Caco-2 (cell line): ENCODE results near the gene DBR1. TPM values are rescaled to one million over a fixed set of nuclear protein-coding genes. Genes with fewer than 3 reads are reported as not detected.

Experiments used
- BruUV-seq: library from RNA; stranded (reverse); fragments of 400-500 nt; replicated peaks from 2 replicates; lab custom pipeline; 2021; lab: Mats Ljungman, UMichigan
- CTCF ChIA-PET: fragments of 300-600 bp; sonication (Branson Sonifier 250); formaldehyde crosslinking; loops from one replicate; lab custom pipeline; 2022; ENCODE audit warnings: antibody characterized with exemption; lab: Charles Lee
- POLR2A ChIA-PET: fragments of 300-600 bp; sonication (Branson Sonifier 250); formaldehyde crosslinking; loops from one replicate; lab custom pipeline; 2022; ENCODE audit warnings: antibody characterized with exemption; lab: Charles Lee
- DNase-seq, 2 experiments: peaks; one replicate each; pipeline versions ENCODE4 v3.0.0 to v3.0.0-alpha.2; 2020 to 2022
- H3K27me3 ChIP-seq: replicated peaks from 2 replicates; pipeline ENCODE4 v1.6.0; 2011; ENCODE audit warnings: low read length; ENCODE audit not compliant: control insufficient read depth, insufficient read depth
- H3K36me3 ChIP-seq: 2 replicates; pipeline ENCODE4 v1.5.1; 2011; ENCODE audit warnings: low read length; ENCODE audit not compliant: control insufficient read depth, insufficient read depth
- H3K4me1 ChIP-seq: fragments of 250-450 bp; sonication (Bioruptor Pico); 2 replicates; pipeline ENCODE4 v1.5.1; 2020; ENCODE audit warnings: mild to moderate bottlenecking
- H3K4me3 ChIP-seq: 2 replicates; pipeline ENCODE4 v1.5.1; 2011; ENCODE audit warnings: low read depth, mild to moderate bottlenecking, control low read depth, low read length
- H3K9me3 ChIP-seq: fragments of 250-450 bp; sonication (Bioruptor Pico); 2 replicates; pipeline ENCODE4 v1.5.1; 2020; ENCODE audit warnings: mild to moderate bottlenecking, moderate library complexity
- H3K27ac Mint-ChIP-seq: one replicate; pipeline ENCODE4 v1.8.0; 2022; ENCODE audit warnings: mixed read lengths; ENCODE audit not compliant: unreplicated experiment
- H3K27me3 Mint-ChIP-seq: one replicate; pipeline ENCODE4 v1.8.0; 2022; ENCODE audit warnings: mixed read lengths; ENCODE audit not compliant: insufficient read depth, unreplicated experiment
- H3K36me3 Mint-ChIP-seq: one replicate; pipeline ENCODE4 v1.8.0; 2022; ENCODE audit warnings: mild to moderate bottlenecking, mixed read lengths; ENCODE audit not compliant: insufficient read depth, unreplicated experiment
- H3K4me1 Mint-ChIP-seq: one replicate; pipeline ENCODE4 v1.8.0; 2022; ENCODE audit warnings: low read depth, mixed read lengths; ENCODE audit not compliant: unreplicated experiment
- H3K4me3 Mint-ChIP-seq: one replicate; pipeline ENCODE4 v1.8.0; 2022; ENCODE audit warnings: mild to moderate bottlenecking, moderate library complexity, mixed read lengths; ENCODE audit not compliant: unreplicated experiment
- H3K9me3 Mint-ChIP-seq: one replicate; pipeline ENCODE4 v1.8.0; 2022; ENCODE audit warnings: mixed read lengths; ENCODE audit not compliant: unreplicated experiment
- CTCF ChIP-seq, 2 experiments: fragments of 200-600 bp in 1 of 2; IDR thresholded peaks; 1 replicate in 1 of 2; 2 replicates in 1 of 2; pipeline versions ENCODE4 v1.5.1 to v1.8.0; 2011 to 2022; ENCODE audit warnings: antibody characterized with exemption in 1 of 2, control low read depth in 1 of 2, inconsistent platforms in 1 of 2, low read depth in 1 of 2, low read length in 1 of 2, mild to moderate bottlenecking in 1 of 2, moderate library complexity in 1 of 2; ENCODE audit not compliant: insufficient read depth in 1 of 2, severe bottlenecking in 1 of 2, unreplicated experiment in 1 of 2
- intact Hi-C: fragments of 100-400 bp; cut with micrococcal nuclease; formaldehyde crosslinking; loops from one replicate; pipeline ENCODE4 v1.10.0; 2022; ENCODE audit not compliant: unreplicated experiment
- total RNA-seq: library from RNA; stranded (reverse); gene quantifications from 2 replicates; pipeline ENCODE4 v1.2.3, GENCODE V29; 2022

DBR1 gene
- total RNA-seq, 1 experiment from 2014 or later: 16.9 TPM

- Mint-ChIP-seq H3K36me3 (no peaks in the 10 kb centered on the region), H3K4me1 (peaks cover 4% of the 10 kb centered on the region)
- CTCF ChIA-PET: interaction anchor here (0.8 kb wide), 1 partner anchor 38 kb away, joined by 3 read pairs; no protein-coding TSS in a partner anchor
These were observed 38.9 kb downstream of the DBR1 start for GRCh38 chr3:138135833-138136194.

GRCh38 chr3:138135146-138135832 is 39.4 kb downstream of the DBR1 start:
- CTCF ChIA-PET: interaction anchor here (0.8 kb wide), 1 partner anchor 39 kb away, joined by 3 read pairs; no protein-coding TSS in a partner anchor
- H3K9me3 ChIP-seq: no peaks in the 10 kb centered on the region
- BruUV-seq: no TSS peak
- intact Hi-C loops: no loop called here
- no peaks in the 10 kb centered on the region for H3K36me3 Mint-ChIP-seq
- H3K9me3 Mint-ChIP-seq: no peaks in the 10 kb centered on the region
- H3K4me3 ChIP-seq: no peak overlapping the region
- no peaks in the 10 kb centered on the region for H3K36me3 ChIP-seq
- POLR2A ChIA-PET: no interaction called here
- H3K27me3 Mint-ChIP-seq: no peaks in the 10 kb centered on the region
- no peak overlapping the region for H3K27ac Mint-ChIP-seq
- DNase-seq: no peak
- H3K4me1 Mint-ChIP-seq: no peaks in the 10 kb centered on the region
- H3K4me1 ChIP-seq: 0 out of 2 replicates have a peak, but pooled peaks cover 3% of the 10 kb centered on the region
- no peaks in the 10 kb centered on the region; the same call in none of the 2 replicates for H3K27me3 ChIP-seq
- TF ChIP-seq CTCF (IDR thresholded peaks at IDR 0.05; ENCODE audit: insufficient read depth in 1 of 2, low read depth in 1 of 2, low read length in 1 of 2, severe bottlenecking in 1 of 2, unreplicated experiment in 1 of 2): no peak
- no peak overlapping the region for H3K4me3 Mint-ChIP-seq

More at GRCh38 chr3:138135833-138136194, 38.9 kb downstream of the DBR1 start:
- no peak overlapping the region for H3K4me3 ChIP-seq
- POLR2A ChIA-PET: no interaction called here
- 0 out of 2 replicates have a peak, but pooled peaks cover 3% of the 10 kb centered on the region for H3K4me1 ChIP-seq
- no peak for TF ChIP-seq CTCF (IDR thresholded peaks at IDR 0.05; ENCODE audit: insufficient read depth in 1 of 2, low read depth in 1 of 2, low read length in 1 of 2, severe bottlenecking in 1 of 2, unreplicated experiment in 1 of 2)
- no peaks in the 10 kb centered on the region; the same call in none of the 2 replicates for H3K27me3 ChIP-seq
- H3K36me3 ChIP-seq: no peaks in the 10 kb centered on the region
- no peaks in the 10 kb centered on the region for H3K9me3 Mint-ChIP-seq
- H3K4me3 Mint-ChIP-seq: no peak overlapping the region
- H3K27ac Mint-ChIP-seq: no peak overlapping the region
- no peaks in the 10 kb centered on the region for H3K27me3 Mint-ChIP-seq
- BruUV-seq: no TSS peak
- DNase-seq: no peak
- intact Hi-C loops: no loop called here
- H3K9me3 ChIP-seq: no peaks in the 10 kb centered on the region

GRCh38 chr3:138132239-138132638 is 42.5 kb downstream of the DBR1 start, which contains the start of gene A4GNT:
A4GNT (minus strand) TSS chr3:138132390; CDS start chr3:138131256, 1,134 bp downstream.
- ChIA-PET CTCF (no interaction called here), POLR2A (no interaction called here)
- Histone ChIP-seq H3K4me1 (0 out of 2 replicates have a peak, but pooled peaks cover 3% of the 10 kb centered on the region), H3K36me3 (no peaks in the 10 kb centered on the region), H3K4me3 (no peak within 1 kb of the TSS), H3K9me3 (no peaks in the 10 kb centered on the region), H3K27me3 (no peaks in the 10 kb centered on the region; the same call in none of the 2 replicates)
- no peaks in the 10 kb centered on the region for H3K36me3 Mint-ChIP-seq
- no peaks in the 10 kb centered on the region for H3K27me3 Mint-ChIP-seq
- no peak within 1 kb of the TSS for H3K4me3 Mint-ChIP-seq
- intact Hi-C loops: no loop called here
- no peaks in the 10 kb centered on the region for H3K9me3 Mint-ChIP-seq
- no peak within 1 kb of the TSS for H3K27ac Mint-ChIP-seq
- H3K4me1 Mint-ChIP-seq: no peaks in the 10 kb centered on the region
- BruUV-seq: no TSS peak
- no peak for TF ChIP-seq CTCF (IDR thresholded peaks at IDR 0.05; ENCODE audit: insufficient read depth in 1 of 2, low read depth in 1 of 2, low read length in 1 of 2, severe bottlenecking in 1 of 2, unreplicated experiment in 1 of 2)
- DNase-seq: no peak
